GM21717 (cell line): ENCODE measurements around the gene KPNA6.
"Not testable (repeated sequence)": the region's sequence is repeated elsewhere in the genome, so short reads cannot be mapped to it uniquely, and the experiment has no call there.

Source experiments
- ATAC-seq: cut with Tn5 transposase; IDR thresholded peaks from one replicate; pipeline ENCODE4 v1.9.1; 2021; ENCODE audit warnings: mild to moderate bottlenecking, moderate library complexity; ENCODE audit not compliant: unreplicated experiment

Gene KPNA6

GRCh38 chr1:32100359-32100758, 7.5 kb upstream of the KPNA6 start:
- no peak for ATAC-seq

- no peak for ATAC-seq
These were observed 6.8 kb upstream of the KPNA6 start for GRCh38 chr1:32100807-32101708.

GRCh38 chr1:32104127-32104526, 3.7 kb upstream of the KPNA6 start:
- ATAC-seq, result no peak

DNA sequence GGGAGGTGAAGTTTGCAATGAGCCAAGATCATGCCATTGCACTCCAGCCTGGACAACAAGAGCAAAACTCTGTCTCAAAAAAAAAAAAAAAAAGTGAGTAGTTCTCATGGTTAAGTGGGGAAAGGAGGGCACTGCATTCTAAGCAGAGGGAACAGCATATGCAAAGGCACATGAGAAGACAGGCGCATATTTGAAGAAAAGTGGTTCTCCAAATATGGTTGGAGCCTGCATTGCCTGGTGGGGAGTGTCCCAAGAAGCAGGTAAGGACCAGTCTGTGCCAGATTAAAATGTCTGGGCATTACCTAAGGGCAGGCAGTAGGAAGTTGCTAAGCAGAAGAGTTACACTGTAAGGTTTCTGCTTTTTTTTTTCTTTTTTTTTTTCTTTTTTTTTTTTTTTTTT, 2.5 kb upstream of the KPNA6 start:
- no peak for ATAC-seq

DNA sequence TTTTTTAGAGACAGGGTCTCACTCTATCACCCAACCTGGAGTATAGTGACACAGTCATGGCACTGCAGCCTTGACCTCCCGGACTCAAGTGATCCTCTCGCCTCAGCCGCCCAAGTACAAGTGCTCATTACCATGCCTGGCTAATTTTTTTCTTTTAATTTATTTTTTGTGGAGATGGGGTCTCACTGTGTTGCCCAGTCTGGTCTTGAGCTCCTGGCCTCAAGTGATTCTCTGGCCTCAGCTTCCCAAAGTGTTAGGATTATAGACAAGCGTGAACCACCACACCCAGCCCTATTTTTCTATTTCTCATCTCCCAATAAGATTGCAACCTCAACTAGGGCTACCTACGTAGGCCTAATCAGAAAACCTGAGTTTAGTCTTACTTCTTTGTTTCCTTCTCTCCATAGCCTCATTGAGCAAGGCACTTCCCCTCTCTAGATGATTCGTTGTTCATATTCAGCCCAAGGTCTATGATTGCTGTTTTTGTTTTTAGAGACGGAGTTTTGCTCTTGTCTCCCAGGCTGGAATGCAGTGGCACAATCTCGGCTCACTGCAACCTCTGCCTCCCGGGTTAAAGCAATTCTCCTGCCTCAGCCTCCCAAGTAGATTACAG, 1.1 kb upstream of the KPNA6 start:
- no peak for ATAC-seq

DNA sequence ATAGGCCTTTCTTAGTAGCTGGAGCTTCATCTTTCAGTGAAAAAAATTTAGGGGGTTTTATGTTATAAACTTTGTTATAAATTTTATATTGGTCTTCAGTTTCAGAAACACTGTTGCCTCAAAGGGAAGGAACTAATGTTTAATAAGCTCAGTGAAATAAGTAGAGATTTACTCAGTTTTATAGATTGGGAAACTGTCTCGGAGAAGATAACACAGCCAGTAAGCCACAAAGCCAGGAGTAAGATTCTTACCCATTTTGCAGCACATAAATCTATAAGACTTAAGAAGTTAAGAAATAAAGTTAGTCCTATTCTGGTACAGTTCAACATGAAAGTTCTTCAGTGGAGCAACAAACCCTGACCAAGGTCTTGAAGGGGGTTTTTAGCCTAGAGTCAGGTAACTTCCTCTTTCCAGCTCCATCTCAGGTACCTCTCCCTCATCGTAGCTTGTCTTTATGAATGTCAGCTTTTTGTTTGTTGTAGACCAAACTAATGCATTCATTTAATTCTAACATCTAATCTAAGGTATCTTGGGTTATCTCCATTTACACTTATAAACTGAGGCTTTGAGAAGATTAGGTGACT, 3.3 kb downstream of the KPNA6 start:
- no peak for ATAC-seq

- ATAC-seq, result no peak
These were observed 3.9 kb downstream of the KPNA6 start for GRCh38 chr1:32111789-32112188.

DNA sequence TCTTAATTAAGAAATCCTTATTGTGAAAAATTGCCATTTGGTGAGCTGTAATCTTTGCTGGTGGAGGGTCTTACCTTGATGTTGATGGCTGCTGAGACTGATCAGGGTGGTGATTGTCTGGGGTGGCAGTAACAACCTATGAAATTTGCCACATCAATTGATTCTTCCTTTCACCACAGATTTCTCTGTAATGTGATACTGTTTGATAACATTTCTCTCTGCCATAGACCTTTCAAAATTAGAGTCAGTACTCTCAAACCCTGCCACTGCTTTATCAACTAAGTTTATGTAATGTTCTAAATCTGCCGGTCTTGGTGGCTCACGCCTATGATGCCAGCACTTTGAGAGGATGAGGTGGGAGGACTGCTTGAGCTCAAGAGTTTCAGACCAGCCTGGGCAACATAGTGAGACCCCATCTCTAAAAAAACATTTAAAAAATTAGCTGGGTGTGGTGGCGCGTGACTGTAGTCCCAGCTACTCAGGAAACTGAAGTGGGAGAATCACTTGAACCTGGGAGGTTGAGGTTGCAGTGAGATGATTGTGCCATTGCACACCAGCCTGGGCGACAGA, 5.0 kb downstream of the KPNA6 start:
- no peak for ATAC-seq

DNA sequence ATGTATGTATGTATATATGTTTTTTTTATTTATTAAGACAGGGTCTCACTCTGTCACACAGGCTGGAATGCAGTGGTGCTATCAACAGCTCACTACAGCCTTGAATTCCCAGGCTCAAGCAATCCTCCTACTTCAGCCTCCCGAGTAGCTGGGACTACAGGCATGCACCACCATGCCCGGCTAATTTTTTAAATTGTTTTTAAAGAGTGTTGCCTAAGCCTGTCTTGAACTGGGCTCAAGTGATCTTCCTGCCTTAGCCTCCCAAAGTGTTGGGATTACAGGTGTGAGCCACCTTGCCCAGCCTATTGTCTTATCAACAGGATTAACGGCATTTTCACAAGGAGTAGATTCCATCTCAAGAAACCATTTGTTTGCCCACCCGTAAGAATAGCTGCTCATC, 5.6 kb downstream of the KPNA6 start:
- ATAC-seq, result not testable (repeated sequence)

GRCh38 chr1:32114420-32114819, 6.6 kb downstream of the KPNA6 start:
- ATAC-seq, result no peak

DNA sequence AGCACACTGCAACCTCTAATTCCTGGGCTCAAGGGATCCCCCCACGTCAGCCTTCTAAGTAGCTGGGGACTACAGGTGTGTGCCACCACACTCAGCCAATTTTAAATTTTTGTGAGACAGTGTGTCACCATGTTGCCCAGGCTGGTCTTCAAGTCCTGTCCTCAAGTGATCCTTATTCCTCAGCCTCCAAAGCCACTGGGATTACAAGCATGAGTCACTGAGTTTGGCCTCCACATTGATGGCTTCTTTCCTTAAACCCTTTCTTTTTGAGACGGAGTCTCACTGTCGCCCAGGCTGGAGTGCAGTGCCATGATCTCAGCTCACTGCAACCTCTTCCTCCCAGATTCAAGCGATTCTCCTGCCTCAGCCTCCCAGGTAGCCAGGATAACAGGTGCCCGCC, 7.6 kb downstream of the KPNA6 start:
- ATAC-seq, result no peak

GRCh38 chr1:32116531-32116930, 8.7 kb downstream of the KPNA6 start:
- ATAC-seq, result no peak

GRCh38 chr1:32122151-32122550, 14.3 kb downstream of the KPNA6 start:
- ATAC-seq, result no peak

DNA sequence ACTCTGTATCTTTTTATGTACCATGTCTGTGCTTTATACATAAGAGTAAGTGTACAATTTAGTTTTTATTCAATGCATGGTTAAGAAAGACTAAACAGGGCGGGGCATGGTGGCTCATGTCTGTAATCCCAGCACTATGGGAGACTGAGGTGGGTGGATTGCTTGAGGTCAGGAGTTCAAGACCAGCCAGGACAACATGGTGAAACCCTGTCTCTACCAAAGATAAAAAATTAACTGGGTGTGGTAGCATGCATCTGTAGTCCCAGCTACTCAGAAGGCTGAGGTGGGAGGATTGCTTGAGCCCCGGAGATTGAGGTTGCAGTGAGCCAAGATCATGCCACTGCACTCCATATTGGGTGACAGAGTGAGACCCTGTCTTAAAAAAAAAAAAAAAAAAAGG, 15.5 kb downstream of the KPNA6 start:
- ATAC-seq, result not testable (repeated sequence)

- ATAC-seq, result no peak
These were observed 17.5 kb downstream of the KPNA6 start for GRCh38 chr1:32125313-32125712.

DNA sequence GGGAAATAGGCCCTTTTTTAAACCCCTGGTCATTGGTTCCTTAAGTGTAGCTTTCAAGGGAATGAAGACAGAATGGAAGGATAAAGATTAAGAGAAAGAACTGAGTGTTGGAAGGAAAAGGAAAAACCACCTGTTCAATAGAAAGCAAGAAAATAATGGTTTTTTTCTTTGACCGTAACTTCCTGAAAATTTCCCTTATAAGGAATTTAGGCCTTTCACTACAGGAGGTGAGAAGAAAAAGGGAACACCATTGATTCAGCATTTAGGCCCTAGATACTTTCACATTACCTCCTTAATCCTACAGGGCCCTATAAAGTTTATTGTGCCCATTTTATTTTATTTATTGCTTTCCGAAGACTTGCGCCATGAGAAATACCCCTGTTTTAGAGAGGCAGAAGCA, 18.9 kb downstream of the KPNA6 start:
- no peak for ATAC-seq

DNA sequence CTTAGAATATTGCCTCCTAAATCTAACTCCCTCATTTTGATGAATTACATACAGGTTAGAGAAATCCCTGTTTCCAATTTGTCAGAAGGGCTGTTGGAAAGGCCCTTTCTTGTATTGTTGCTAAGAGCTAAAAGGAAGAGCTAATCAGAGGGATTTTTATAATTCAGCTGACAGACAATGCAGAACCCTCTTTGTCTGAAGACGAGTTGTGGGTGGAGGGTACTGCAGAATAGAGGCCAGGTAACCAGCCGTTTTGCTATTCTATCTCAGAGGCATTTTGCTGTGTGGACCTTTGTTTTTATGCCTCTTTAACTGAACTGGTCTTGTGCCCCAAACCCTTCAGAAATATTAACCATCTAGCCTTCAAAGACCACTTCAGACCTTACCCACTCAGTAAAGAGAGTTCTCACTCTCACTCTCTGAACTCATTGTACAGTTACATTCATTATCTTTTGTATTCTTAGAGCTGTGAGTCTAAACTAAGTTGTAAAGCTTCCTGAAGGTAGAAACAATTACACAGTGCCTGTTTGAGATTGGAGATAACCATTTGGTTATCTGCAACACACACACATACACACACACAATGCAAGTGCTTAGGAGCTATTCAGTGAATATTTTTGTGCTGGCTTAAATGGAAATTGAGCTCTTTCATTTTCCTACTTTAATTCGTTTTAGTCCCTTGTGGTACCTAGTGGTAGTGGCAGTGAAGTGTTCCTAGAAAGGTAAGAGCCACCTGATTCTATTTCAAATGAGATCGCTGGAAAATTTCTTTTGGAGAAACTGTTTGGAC, 19.7 kb downstream of the KPNA6 start:
- no peak for ATAC-seq

DNA sequence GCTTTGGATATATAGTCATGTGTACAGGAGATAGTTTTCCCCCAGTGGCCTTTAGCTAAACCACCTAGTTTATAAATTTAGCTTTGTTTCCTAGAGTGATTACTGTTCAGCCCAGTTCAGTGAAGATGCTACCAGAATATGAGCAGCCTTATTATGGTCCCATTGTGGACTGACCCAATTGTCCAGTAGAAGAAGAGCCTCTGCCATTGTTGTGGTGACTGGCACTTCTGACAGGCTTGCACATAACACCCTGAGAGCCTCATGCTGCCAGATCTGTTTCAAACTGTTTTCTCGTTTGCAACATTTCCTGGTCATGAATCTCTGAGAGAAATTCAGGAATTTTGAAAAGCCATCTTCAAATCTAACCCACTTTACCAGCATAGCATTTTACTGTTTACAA, 20.6 kb downstream of the KPNA6 start:
- no peak for ATAC-seq

- no peak for ATAC-seq
These were observed 21.1 kb downstream of the KPNA6 start for GRCh38 chr1:32128964-32129363.

- not testable (repeated sequence) for ATAC-seq
These were observed 26.1 kb downstream of the KPNA6 start for GRCh38 chr1:32133950-32134280.

- ATAC-seq, result no peak
These were observed 29.3 kb downstream of the KPNA6 start for GRCh38 chr1:32137111-32137510.
